Iris pigment epithelial cell (primary cell): ENCODE results near the gene AHCY.
"Not testable (repeated sequence)": the region's sequence is repeated elsewhere in the genome, so short reads cannot be mapped to it uniquely, and the experiment has no call there.

Source experiments
- DNase-seq: peaks from one replicate; pipeline ENCODE4 v3.0.0-alpha.2; 2011; ENCODE audit warnings: low read depth

AHCY gene

DNA sequence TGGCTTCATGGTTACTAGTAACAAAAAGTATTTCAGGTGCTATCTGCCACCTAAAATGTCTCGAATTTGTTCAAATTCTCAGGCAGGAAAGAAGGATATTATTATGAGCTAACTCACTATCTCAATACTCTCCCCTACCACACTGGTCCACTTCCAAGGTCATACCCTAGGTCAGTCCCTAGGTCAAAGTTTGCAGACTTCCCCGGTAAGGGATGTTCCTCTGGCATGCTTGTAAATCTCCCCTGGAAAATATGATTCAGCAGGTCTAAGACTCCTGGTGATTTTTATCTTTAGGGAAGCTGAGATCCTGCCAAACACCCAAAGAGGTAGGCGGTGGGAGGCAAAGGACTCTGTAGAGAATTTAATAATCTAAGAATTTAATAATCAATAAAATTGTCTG, 6.7 kb downstream of the AHCY start:
- DNase-seq, result no peak

DNA sequence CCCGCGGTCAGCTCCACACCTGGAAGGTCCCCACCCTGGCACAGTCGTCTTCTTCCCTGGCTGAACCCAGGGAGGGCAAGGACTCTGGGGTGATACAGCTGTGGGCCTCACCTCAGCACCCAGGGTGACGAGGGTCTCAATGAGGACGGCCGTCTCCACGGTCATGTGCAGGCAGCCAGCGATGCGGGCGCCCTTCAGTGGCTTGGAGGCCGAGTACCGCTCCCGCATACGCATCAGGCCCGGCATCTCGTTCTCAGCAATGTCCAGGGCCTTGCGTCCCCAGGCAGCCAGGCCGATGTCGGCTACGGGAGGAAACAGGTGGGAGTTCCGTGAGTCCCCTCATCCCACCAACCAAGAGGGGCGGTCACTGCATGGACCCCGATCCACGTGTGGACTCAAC, 7.9 kb downstream of the AHCY start:
- DNase-seq, result no peak

DNA sequence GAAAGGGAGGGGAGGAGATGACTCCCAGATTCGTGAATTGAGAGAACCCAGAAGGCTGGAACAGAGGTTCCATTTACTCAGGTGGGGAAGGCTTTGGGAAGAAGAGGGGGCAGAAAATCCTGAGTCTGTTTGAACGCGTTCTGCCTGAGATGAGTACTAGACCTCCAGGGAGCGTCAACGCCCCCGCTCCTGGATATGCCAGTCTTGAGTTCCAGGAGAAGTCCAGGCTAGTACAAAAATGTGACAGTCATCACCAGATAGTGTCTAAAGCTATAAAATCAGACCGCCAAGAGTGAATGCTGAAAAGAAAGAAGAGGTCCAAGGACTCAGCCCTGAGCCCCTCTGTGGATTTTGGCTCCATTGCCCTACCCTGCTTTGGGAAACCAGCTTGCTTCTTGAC, 8.6 kb downstream of the AHCY start:
- no peak for DNase-seq

DNA sequence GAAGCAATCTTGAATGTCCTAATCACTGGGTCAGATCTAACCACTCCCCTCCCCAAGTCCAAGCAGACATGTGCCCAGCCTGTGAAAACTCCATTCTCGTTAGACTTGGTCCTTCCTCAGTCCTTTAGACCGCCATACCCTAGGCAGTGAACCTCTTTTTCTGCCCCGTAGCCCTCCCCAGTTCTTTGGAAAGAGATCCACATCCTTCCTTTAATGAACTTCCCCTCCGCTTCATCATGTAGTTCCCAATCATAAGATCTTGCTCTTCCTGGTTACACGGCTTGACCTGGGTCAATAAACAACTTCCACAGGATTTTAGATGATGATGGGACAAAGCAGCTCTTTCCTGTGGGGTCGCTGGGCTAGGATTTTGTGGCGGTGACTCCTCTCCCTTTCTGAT, 9.6 kb downstream of the AHCY start:
- no peak for DNase-seq

DNA sequence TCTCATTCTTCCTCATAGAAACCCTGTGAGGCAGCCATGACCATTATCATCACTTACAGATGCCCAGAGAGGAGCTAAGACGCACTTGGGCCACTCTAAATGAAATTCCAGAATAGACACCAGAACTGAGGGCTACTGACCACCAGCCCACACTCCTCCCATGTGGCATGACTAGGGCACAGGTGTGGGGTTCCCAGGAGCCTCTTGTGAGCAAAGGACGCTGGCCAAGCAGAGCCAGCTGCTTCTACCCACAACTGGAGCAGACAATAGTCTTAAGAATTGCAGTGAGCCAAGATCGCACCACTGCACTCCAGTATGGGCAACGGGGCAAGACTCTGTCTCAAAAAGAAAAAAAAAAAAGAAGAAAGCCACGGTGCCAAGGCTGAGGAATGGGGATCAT, 10.0 kb downstream of the AHCY start:
- no peak for DNase-seq

DNA sequence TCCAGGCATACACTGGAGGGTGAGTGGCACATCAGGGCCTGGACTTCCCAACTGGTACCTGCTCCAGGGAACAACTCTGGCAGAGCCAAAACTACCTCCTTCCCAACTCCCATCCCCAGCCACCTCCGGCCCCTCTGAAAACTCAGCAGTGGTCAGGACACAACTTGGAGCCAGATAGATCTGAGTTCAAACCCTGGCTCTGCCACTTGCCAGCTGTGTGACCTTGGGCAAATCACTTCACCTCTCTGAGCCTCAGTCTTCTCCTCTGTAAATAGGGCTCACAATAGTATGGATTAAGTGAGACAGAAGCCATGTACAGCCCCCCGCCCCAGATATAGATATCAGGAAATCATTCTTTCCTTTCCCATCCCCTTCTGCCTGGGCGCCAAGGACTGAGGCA, 10.7 kb downstream of the AHCY start:
- DNase-seq, result no peak

DNA sequence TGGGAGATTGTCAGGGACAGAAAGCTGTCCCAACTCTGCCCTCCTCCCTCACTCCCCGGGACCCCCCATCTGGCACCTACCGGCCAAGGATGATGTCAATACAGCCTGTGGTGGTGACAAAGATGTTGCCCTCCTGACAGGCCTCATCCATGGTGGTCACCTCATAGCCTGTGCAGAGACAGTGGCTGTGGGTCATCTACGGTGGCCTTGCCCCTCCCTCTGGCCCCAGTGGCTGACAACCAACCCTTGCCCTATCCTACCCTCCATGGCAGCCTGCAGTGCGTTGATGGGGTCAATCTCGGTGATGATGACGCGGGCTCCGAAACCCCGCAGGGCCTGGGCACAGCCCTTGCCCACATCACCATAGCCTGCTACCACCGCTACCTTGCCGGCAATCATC, 12.7 kb downstream of the AHCY start:
- DNase-seq, result no peak

DNA sequence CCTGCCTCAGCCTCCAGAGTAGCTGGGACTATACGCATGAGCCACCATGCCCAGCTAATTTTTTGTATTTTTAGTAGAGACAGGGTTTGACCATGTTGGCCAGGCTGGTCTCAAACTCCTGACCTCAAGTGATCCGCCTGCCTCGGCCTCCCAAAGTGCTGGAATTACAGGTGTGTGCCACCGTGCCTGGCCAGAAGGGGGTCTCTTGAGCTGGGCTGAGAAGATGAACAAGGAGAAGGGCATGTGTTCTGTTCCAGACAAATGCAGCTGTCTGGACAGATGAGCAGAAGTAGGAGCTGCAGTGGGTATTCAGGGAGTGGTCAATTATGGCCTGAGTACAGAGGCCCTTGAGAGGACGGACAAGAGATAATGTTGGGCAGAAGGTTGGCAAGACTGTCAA, 15.7 kb downstream of the AHCY start:
- DNase-seq, result not testable (repeated sequence)

DNA sequence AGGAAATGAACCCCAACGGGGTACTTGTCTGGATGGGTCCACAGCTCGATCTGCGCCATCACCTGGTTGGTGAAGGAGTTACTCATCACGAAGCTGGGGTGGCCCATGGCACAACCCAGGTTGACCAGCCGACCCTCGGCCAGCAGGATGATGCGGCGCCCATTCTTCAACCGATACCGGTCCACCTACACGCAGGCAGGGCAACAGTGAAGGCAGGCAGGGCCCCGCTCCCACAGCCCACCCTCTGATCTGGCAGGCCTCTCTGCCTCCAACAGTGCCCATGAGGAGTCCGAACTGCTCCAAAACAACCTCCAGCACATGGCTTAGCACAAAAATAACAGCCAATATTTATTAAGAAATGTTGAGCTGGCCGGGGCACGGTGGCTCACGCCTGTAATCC, 17.7 kb downstream of the AHCY start:
- DNase-seq, result no peak

DNA sequence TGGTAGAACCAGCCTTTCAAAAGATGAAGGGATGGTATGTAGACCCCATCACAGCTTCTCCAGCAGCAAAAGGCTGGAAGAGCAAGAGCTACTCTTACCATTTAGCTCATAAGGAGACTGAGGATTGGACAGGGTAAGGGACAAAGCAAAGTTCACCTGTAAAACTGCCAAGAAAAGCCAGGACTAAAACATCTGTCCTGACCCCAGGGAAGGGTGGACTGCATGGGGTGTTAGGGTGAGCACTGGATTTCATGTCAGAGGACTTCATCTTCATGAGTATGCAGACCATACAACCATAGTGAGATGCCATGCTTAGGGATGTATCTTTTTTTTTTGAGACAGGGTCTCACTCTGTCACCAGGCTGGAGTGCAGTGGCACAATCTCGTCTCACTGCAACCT, 19.3 kb downstream of the AHCY start:
- no peak for DNase-seq

DNA sequence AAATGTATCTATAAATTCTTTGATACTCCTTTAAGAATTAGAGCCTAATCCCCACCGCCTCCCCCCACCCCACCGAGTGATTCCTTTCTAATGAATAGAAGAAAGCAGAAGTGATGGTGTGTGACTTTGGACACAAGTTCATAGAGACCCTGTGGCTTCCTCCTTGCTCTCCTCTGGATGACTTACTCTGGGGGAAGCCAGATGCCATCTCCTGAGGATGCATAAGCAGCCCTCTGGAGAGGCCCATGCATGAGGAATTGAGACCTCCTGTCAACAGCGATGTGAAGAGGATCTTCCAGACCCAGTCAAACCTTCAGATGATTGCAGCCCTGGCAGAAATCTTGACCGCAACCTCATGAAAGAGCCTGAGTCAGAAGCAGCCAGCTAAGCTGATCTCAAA, 21.1 kb downstream of the AHCY start:
- DNase-seq, result no peak

DNA sequence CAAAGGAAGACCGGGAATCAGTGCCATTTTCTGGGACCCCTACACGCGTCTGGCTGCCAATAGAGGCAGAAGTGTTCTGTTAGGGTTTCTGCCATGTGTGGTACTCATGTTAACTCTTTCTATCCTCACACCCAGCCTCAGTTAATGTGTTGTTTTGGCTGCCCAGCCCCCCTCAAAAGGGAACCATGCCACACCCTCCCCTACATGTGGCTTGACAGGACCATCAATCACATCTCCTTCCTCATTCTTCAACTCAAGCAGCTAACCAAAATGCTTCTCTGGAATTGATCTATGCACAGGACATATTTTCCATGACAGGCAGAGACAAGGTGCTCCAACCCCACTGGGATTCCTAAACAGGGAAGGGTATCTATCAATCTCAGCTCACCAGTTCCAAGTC, 22.0 kb downstream of the AHCY start:
- no peak for DNase-seq

DNA sequence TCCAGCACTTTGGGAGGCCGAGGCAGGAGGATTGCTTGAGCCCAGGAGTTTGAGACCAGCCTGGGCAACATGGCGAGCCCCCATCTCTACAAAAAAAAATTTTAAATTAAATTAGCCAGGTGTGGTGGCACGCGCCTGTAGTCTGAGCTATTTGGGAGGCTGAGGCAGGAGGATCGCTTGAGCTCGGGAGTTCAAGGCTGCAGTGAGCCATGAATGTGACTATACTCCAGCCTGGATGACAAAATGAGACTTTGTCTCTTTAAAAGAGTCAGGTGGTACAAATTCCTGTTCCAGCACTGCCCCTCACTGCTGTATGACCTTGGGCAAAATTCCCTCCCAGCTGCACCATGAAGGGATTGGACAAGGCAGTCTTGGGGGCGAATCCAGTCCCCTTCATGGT, 28.5 kb downstream of the AHCY start:
- DNase-seq, result no peak

DNA sequence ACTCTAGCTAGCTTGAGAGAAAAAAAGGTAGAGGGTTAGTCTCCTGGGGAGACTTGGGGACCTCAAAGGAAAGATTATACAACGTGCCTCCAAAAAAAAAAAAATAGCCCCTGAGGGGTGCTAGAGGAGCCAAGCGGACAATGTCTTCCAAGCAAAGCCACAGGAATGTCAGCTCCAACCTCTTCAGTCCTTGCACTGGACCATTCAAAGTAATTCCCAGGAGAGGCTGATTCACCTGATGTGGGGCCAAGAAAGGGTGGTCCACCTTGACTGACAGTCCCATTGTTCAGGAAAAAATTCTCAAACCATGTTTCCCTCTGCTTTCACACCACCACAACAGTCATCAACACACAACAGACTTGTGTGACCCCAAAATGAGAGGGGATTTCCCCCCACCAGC, 31.2 kb downstream of the AHCY start:
- DNase-seq, result peak; percentile 48

DNA sequence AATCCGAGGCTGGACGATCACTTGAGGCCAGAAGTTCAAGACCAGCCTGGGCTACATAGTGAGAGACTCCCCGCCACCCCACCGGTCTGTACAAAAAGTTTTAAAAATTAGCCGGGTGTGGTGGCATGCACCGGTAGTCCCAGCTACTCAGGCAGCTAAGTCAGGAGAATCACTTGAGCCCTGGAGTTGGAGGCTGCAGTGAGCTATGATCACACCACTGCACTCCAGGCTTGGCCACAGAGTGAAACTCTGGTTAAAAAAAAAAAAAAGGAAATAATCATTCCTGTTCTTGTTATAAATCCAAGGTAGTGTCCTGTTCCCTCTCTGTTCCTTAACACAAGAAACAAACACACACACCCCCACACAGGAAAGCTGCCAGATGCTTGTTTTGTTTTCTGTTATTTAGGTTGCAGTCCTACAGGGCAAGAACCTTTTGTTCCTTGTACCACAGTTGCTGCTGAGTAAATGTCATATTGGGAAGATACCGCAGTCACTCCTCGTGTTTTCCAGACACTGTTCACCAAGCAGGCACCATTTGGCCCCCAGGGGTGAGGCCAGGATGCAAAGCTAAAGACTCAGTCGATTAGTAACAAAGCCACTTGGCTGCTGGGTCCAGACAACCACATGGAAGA, 33.0 kb downstream of the AHCY start:
- peak; percentile 36 for DNase-seq

DNA sequence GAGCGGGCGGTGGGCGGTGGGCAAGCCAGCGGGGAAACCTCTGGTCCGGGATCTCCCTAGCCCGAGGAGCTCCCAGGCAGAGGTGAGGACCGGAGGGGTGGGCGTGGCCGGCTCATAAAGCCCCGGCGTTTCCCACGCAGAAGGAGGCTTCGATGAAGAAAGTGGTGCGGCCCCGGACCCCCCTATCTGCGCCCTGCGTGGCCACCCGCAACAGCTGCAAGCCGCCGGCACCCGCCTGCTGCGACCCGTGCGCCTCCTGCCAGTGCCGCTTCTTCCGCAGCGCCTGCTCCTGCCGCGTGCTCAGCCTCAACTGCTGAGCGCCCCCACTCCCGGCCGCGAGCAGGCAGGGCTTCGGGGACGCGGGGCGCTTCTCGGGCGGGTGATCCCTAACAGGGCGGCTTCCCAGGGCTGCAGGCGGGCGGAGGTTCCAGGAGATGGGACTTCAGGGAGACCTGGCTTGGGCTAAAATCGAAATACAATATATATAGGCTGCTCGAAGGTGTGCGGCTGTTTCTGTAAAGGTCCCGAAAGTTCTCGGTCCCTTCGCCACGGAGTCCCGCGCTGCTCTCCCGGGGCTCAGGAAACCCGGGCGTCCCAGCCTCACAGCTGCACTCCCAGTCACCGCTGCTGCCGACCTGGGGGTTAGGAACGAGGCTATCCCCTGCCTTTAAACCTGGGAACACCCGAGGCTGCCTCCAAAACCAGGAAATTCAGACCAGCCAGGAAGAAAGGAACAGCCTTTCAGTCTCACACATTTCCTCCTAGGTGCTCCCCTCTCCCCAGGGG, 34.1 kb downstream of the AHCY start:
- DNase-seq, result peak; percentile 36

DNA sequence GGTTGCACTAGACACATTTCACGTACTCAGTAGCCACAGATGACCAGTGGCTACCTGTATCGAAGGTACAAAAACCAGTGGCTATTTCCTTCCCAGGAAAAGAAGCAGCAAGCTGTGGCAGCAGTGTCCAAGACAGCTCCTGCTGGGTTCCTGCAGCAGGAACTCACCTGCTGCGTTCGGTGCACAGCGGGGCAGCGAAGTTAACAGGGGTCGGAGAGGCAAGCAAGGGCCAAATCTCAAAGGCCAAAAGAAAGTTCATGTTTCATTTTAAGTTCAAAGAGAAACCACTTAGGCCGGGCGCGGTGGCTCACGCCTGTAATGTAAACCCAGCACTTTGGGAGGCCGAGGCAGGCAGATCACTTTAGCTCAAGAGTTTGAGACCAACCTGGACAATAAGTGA, 35.0 kb downstream of the AHCY start:
- DNase-seq, result no peak

DNA sequence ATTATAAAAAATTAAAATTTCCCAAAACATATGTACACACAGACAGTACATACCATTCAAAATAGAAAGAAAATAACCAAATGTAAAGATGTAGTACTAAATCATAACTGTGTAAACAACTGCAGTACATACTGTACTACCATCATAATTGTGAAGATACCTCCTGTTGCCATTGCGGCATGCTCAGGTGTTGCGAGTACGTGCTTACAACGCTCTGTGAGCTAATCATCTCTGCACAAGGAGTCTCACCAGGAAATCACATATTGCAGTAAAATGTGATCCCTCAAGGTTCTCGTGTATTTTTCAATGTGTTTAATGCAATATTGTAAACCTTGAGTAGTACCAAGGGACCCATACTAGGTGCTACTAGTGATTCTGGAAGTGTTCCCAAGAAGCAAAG, 39.0 kb downstream of the AHCY start:
- no peak for DNase-seq

DNA sequence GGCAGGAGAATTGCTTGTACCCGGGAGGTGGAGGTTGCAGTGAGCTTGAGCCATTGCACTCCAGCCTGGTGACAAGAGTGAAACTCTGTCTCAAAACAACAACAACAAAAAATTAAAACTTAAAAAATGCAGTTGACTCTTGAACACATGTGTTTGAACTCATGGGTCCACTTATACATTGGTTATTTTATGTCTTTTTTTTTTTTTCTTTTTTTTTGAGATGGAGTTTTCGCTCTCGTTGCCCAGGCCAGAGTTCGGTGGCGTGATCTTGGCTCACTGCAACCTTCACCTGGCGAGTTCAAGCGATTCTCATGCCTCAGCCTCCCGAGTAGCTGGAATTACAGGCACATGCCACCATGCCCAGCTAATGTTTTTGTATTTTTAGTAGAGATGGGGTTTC, 39.7 kb downstream of the AHCY start:
- not testable (repeated sequence) for DNase-seq

DNA sequence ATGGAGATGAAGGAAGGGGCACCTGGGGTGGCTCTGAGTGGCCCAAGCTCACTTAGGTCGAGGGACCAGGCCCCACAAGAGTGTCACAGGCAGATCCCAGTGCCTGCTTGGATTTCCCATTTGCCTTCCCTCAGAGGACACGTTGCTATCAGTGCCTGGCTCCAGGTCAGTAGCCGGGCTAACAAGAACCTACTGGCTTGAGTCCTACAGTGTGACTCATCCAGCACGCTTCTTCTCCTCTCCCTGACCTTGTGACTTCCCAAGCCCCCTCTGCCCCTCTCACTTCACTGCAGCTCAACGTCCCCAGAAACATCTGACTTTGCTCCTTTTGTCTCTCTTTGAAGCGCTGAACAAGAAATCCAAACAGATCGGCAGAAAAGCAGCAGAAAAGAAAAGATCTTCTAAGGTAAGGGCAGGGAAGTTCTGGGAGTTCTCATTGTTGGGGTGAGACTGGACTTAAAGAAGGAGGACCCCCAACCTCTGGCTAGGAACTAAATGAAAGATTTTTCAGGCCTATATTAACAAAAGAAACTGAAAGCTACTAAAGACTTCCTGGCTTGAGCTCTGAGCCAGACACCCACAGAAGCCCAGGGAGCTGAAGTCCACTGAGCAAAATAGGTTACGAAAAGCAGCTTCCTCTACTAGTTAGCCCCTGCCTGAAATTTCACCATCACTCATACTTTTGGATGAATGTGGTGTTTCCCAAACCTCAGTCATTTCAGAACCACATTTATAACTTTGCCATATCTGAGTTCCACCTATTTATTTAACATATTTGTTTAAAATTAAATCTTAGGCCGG, 40.5 kb downstream of the AHCY start:
- peak; percentile 88 for DNase-seq

DNA sequence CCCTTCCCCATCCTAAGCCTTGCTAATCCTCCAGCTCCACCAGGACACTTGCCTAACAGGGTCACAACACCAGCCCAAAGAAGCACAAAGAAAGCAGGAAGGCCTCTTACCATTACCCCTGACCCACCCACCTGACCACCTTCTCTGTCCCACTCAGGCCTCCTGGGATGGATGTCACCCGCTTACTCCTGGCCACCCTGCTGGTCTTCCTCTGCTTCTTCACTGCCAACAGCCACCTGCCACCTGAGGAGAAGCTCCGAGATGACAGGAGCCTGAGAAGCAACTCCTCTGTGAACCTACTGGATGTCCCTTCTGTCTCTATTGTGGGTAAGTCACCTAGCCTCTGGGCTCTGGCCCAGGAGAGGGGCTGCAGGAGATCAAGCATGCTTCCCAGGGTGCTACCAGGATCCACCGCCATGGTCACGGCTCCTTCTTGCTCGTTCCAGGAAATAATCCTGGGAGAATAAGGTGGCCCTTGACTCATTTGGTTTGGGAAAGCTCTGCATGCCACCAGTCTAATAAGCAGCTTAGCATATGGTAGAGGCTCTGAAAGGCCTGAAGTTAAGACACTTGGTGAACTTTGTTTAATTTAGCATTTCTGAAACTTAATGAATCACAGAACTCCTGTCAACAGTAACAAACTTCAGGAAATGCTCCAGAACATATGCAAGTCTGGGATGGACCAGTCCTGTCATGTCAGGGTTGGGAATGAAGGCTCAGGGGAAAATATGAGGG, 42.8 kb downstream of the AHCY start:
- no peak for DNase-seq

DNA sequence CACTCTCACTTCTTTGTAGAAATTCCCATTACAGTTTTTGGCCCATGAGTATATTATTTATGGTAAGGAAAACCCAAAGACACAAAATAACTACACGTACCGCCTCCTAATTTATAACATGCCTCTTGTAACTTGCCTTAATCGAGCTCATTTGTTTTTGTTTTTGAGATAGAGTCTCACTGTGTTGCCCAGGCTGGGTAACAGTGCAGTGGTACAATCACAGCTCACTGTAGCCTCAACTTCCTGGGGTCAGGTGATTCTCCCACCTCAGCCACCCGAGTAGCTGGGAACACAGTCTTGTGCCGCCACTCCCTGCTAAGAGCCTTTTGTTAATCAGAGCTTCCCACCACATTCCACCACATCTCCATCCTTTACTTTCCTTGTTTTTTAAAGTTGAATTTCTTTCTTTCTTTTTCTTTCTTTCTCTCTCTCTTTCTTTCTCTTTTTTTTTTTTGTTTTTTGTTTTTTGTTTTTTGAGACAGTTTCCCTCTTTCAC, 46.5 kb downstream of the AHCY start:
- no peak for DNase-seq
